ENCODE measurements around the gene LRIT2.

DNA sequence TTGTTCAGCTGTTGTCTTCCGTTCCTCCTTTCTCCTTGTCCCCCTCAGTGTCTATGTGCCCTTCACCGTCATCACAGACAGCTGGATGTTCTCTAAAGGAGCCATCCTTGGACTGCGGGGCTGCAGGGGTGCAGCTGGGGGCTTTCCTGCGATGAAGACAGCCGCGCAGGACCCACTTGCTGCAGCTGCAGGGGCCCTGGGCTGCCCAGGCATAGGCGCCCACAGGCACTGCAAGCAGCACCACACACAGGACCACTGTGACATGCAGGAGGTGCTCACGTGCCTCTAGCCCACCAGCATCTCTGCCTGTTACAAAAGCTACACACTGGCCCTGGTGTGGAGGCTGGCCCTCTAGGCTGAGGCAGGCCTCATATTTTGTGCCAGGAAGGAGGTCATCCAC is 3.4 kb downstream of the LRIT2 start:
- TF ChIP-seq, protein P1, sequence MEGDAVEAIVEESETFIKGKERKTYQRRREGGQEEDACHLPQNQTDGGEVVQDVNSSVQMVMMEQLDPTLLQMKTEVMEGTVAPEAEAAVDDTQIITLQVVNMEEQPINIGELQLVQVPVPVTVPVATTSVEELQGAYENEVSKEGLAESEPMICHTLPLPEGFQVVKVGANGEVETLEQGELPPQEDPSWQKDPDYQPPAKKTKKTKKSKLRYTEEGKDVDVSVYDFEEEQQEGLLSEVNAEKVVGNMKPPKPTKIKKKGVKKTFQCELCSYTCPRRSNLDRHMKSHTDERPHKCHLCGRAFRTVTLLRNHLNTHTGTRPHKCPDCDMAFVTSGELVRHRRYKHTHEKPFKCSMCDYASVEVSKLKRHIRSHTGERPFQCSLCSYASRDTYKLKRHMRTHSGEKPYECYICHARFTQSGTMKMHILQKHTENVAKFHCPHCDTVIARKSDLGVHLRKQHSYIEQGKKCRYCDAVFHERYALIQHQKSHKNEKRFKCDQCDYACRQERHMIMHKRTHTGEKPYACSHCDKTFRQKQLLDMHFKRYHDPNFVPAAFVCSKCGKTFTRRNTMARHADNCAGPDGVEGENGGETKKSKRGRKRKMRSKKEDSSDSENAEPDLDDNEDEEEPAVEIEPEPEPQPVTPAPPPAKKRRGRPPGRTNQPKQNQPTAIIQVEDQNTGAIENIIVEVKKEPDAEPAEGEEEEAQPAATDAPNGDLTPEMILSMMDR (IDR thresholded peaks at IDR 0.05): no peak
- TF ChIP-seq ZFX (IDR thresholded peaks at IDR 0.05; ENCODE audit: borderline replicate concordance): no peak
